Ascending aorta (tissue), 2 donors: ENCODE measurements around the gene COL4A2. TPM values are rescaled to one million over a fixed set of nuclear protein-coding genes. Genes with fewer than 3 reads are reported as not detected.
A peak's percentile ranks its signal among the peaks of the same experiment; 100 is the strongest.

Experiments used
- DNase-seq, 2 donors: peaks; one replicate each; pipeline ENCODE4 v3.0.0-alpha.2; 2019; ENCODE audit warnings: low spot score in 2 of 2
- H3K27ac ChIP-seq, 2 donors: fragments of 200-600 bp; sonication (generic); one replicate each; pipeline ENCODE4 v1.5.1; 2016 to 2017; ENCODE audit warnings: mild to moderate bottlenecking in 1 of 2
- H3K27me3 ChIP-seq: fragments of 200-600 bp; sonication (generic); one replicate; pipeline ENCODE4 v1.5.1; 2017
- H3K36me3 ChIP-seq, 2 donors: fragments of 200-600 bp; sonication (generic); one replicate each; pipeline ENCODE4 v1.5.1; 2016
- H3K4me1 ChIP-seq, 2 donors: fragments of 200-600 bp; sonication (generic); one replicate each; pipeline ENCODE4 v1.5.1; 2016 to 2017; ENCODE audit warnings: mild to moderate bottlenecking in 1 of 2
- H3K4me3 ChIP-seq, 2 donors: fragments of 200-600 bp; sonication (generic); one replicate each; pipeline ENCODE4 v1.5.1; 2016 to 2017; ENCODE audit warnings: mild to moderate bottlenecking in 1 of 2
- H3K9me3 ChIP-seq, 2 donors: fragments of 200-600 bp; sonication (generic); one replicate each; pipeline ENCODE4 v1.5.1; 2016
- CTCF ChIP-seq, 3 experiments: fragments of 200-600 bp in 2 of 3; fragments of 450-650 bp in 1 of 3; sonication (generic) in 2 of 3; IDR thresholded peaks; one replicate each; pipeline ENCODE4 v1.5.1; 2016 to 2019; ENCODE audit warnings: antibody characterized with exemption in 3 of 3, mild to moderate bottlenecking in 1 of 3, moderate library complexity in 1 of 3
- intact Hi-C: fragments of 100-400 bp; cut with DNase I; formaldehyde crosslinking; loops from one replicate; pipeline ENCODE4 v1.15.1; 2023
- total RNA-seq: library from RNA; depleted of rRNA; stranded (reverse); fragments of >200 nt; gene quantifications from one replicate; pipeline ENCODE4 v1.1.0, GENCODE V29; 2016

The COL4A2 gene
- total RNA-seq, 1 donor from 2014 or later, result 1,227 TPM

GRCh38 chr13:110396913-110397381, 89.9 kb downstream of the COL4A2 start:
- intact Hi-C loops, result loop anchor here (1.0 to 2.0 kb wide), 3 partner anchors 15 to 56 kb away; no protein-coding TSS in a partner anchor
- peak overlapping the region; percentile 37 to 41 for H3K4me3 ChIP-seq
- no peaks in the 10 kb centered on the region for H3K27me3 ChIP-seq
- DNase-seq, result peak; percentile 93 to 99
- peak overlapping the region; percentile 98 to 99 for H3K27ac ChIP-seq
- no peaks in the 10 kb centered on the region for H3K36me3 ChIP-seq
- peaks cover 26 to 78% of the 10 kb centered on the region in 2 donors for H3K4me1 ChIP-seq
- no peaks in the 10 kb centered on the region for H3K9me3 ChIP-seq
- no peak for TF ChIP-seq CTCF (IDR thresholded peaks at IDR 0.05)

- intact Hi-C loops, result loop anchor here (1.0 to 2.0 kb wide), 2 partner anchors 15 to 35 kb away; no protein-coding TSS in a partner anchor
- H3K36me3 ChIP-seq, result no peaks in the 10 kb centered on the region
- peak overlapping the region; percentile 37 to 41 for H3K4me3 ChIP-seq
- H3K27ac ChIP-seq, result peak overlapping the region; percentile 88 to 99
- H3K27me3 ChIP-seq, result no peaks in the 10 kb centered on the region
- DNase-seq, result peak in 1 of 2 donors; percentile 78
- peaks cover 22 to 78% of the 10 kb centered on the region in 2 donors for H3K4me1 ChIP-seq
- no peak for TF ChIP-seq CTCF (IDR thresholded peaks at IDR 0.05)
- H3K9me3 ChIP-seq, result no peaks in the 10 kb centered on the region
Observed at GRCh38 chr13:110397436-110398115, 90.5 kb downstream of the COL4A2 start.

- TF ChIP-seq CTCF (IDR thresholded peaks at IDR 0.05), result no peak
- Histone ChIP-seq H3K9me3 (no peaks in the 10 kb centered on the region), H3K4me1 (peaks cover 15 to 78% of the 10 kb centered on the region in 2 donors), H3K27me3 (no peaks in the 10 kb centered on the region), H3K27ac (peak overlapping the region; percentile 88 to 99), H3K36me3 (no peaks in the 10 kb centered on the region), H3K4me3 (no peak overlapping the region)
- intact Hi-C loops, result no loop called here
- no peak for DNase-seq
Observed at GRCh38 chr13:110398564-110399507, 91.8 kb downstream of the COL4A2 start.

- Histone ChIP-seq H3K27ac (peak overlapping the region; percentile 88 to 99), H3K9me3 (no peaks in the 10 kb centered on the region), H3K36me3 (no peaks in the 10 kb centered on the region), H3K27me3 (no peaks in the 10 kb centered on the region), H3K4me1 (peaks cover 15 to 75% of the 10 kb centered on the region in 2 donors), H3K4me3 (no peak overlapping the region)
- intact Hi-C loops, result no loop called here
- no peak for DNase-seq
- TF ChIP-seq CTCF (IDR thresholded peaks at IDR 0.05), result no peak
Observed at GRCh38 chr13:110399801-110400200, 92.7 kb downstream of the COL4A2 start.

- no peak for DNase-seq
- no peak overlapping the region for H3K4me3 ChIP-seq
- TF ChIP-seq CTCF (IDR thresholded peaks at IDR 0.05), result no peak
- H3K9me3 ChIP-seq, result no peaks in the 10 kb centered on the region
- H3K27me3 ChIP-seq, result no peaks in the 10 kb centered on the region
- peak overlapping the region; percentile 88 to 99 for H3K27ac ChIP-seq
- intact Hi-C loops, result no loop called here
- H3K36me3 ChIP-seq, result no peaks in the 10 kb centered on the region
- H3K4me1 ChIP-seq, result peaks cover 15 to 68% of the 10 kb centered on the region in 2 donors
Observed at GRCh38 chr13:110400786-110401533, 93.9 kb downstream of the COL4A2 start.
